Measurements from ENCODE around the gene TMEM119. TPM values are rescaled to one million over a fixed set of nuclear protein-coding genes. Genes with fewer than 3 reads are reported as not detected.

Gene TMEM119
- total and polyA plus RNA-seq, 12 donors, result 3.1 to 14.8 (median 6.6) TPM

GRCh38 chr12:108605690-108606406 lies 8.0 kb upstream of the TMEM119 start:
- intact Hi-C loops (cut with DNase I), result no loop called here
- H3K9me3 ChIP-seq (replicated peaks in 1 of 3), result no peaks in the 10 kb centered on the region
- WGBS, 4 donors, result 88 to 93% (median 92%) methylated on average over 4 of the region's 4 CpGs
- TF ChIP-seq CTCF (IDR thresholded peaks at IDR 0.05) (no peak), POLR2A (IDR thresholded peaks at IDR 0.05) (no peak)
- H3K4me3 ChIP-seq, result no peak overlapping the region
- H3K4me1 ChIP-seq (replicated peaks in 1 of 2), result peaks cover 0 to 6% of the 10 kb centered on the region in 2 donors
- H3K27ac ChIP-seq, result peak overlapping the region in 1 of 5 donors; percentile 77
- H3K36me3 ChIP-seq (replicated peaks in 1 of 2), result no peaks in the 10 kb centered on the region
- no peaks in the 10 kb centered on the region for H3K27me3 ChIP-seq
- DNase-seq, result no peak

GRCh38 chr12:108605000-108605689 lies 7.3 kb upstream of the TMEM119 start:
- intact Hi-C loops (cut with DNase I), result no loop called here
- no peaks in the 10 kb centered on the region for H3K36me3 ChIP-seq (replicated peaks in 1 of 2)
- H3K4me1 ChIP-seq (replicated peaks in 1 of 2), result peaks cover 0 to 6% of the 10 kb centered on the region in 2 donors
- peak in 5 of 7 donors; percentile 40 to 66 (median 56) for DNase-seq
- no peaks in the 10 kb centered on the region for H3K9me3 ChIP-seq (replicated peaks in 1 of 3)
- H3K27me3 ChIP-seq, result no peaks in the 10 kb centered on the region
- no peak overlapping the region for H3K4me3 ChIP-seq
- 66 to 80% (median 67%) methylated on average over 3 of the region's 3 CpGs for WGBS, 4 donors
- no peak for TF ChIP-seq CTCF (IDR thresholded peaks at IDR 0.05)
- TF ChIP-seq POLR2A (IDR thresholded peaks at IDR 0.05), result no peak
- peak overlapping the region in 1 of 5 donors; percentile 77 for H3K27ac ChIP-seq

GRCh38 chr12:108604208-108604941 lies 6.5 kb upstream of the TMEM119 start:
- Histone ChIP-seq H3K9me3 (replicated peaks in 1 of 3) (no peaks in the 10 kb centered on the region), H3K27ac (no peak overlapping the region), H3K27me3 (no peaks in the 10 kb centered on the region), H3K4me1 (replicated peaks in 1 of 2) (peaks cover 0 to 6% of the 10 kb centered on the region in 2 donors), H3K36me3 (replicated peaks in 1 of 2) (no peaks in the 10 kb centered on the region), H3K4me3 (no peak overlapping the region)
- intact Hi-C loops (cut with DNase I), result no loop called here
- no peak for TF ChIP-seq CTCF (IDR thresholded peaks at IDR 0.05)
- no peak for TF ChIP-seq POLR2A (IDR thresholded peaks at IDR 0.05)
- WGBS, 4 donors, result 64 to 72% (median 68%) methylated on average over 14 of the region's 14 CpGs
- no peak for DNase-seq

- H3K27ac ChIP-seq, result no peak overlapping the region
- no peaks in the 10 kb centered on the region for H3K27me3 ChIP-seq
- peaks cover 0 to 6% of the 10 kb centered on the region in 2 donors for H3K4me1 ChIP-seq (replicated peaks in 1 of 2)
- H3K36me3 ChIP-seq (replicated peaks in 1 of 2), result no peaks in the 10 kb centered on the region
- TF ChIP-seq CTCF (IDR thresholded peaks at IDR 0.05) (no peak), POLR2A (IDR thresholded peaks at IDR 0.05) (no peak)
- DNase-seq, result no peak
- H3K9me3 ChIP-seq (replicated peaks in 1 of 3), result no peaks in the 10 kb centered on the region
- intact Hi-C loops (cut with DNase I), result no loop called here
- 75 to 89% (median 86%) methylated on average over 4 of the region's 4 CpGs for WGBS, 4 donors
- H3K4me3 ChIP-seq, result no peak overlapping the region
Measured at GRCh38 chr12:108603743-108604142, 5.9 kb upstream of the TMEM119 start.

Measured in adrenal gland (tissue), 12 donors.